OCI-LY1 (cell line): ENCODE results near the gene RASL10B.

Experiments used
- H2AFZ ChIP-seq: fragments of 200-600 bp; sonication (generic), shearing (Covaris generic); 2 replicates; pipeline ENCODE4 v1.6.0; 2014; ENCODE audit warnings: antibody characterized with exemption, mild to moderate bottlenecking, low read length
- H3F3A ChIP-seq: fragments of 200-600 bp; sonication (generic), shearing (Covaris generic); 2 replicates; pipeline ENCODE4 v1.6.0; 2014; ENCODE audit warnings: mild to moderate bottlenecking, antibody characterized with exemption, low read length, moderate library complexity; ENCODE audit not compliant: insufficient read depth
- H3K27ac ChIP-seq: fragments of 200-600 bp; sonication (generic); 2 replicates; pipeline ENCODE4 v1.5.1; 2014; ENCODE audit warnings: low read length, mixed run types, mild to moderate bottlenecking, low read depth; ENCODE audit not compliant: poor library complexity, severe bottlenecking
- H3K27me3 ChIP-seq: fragments of 200-600 bp; sonication (generic); 2 replicates; pipeline ENCODE4 v1.6.0; 2014; ENCODE audit warnings: antibody characterized with exemption, mild to moderate bottlenecking, low read length, moderate library complexity; ENCODE audit not compliant: insufficient read depth
- H3K36me3 ChIP-seq: fragments of 200-600 bp; sonication (generic); 2 replicates; pipeline ENCODE4 v1.6.1; 2014; ENCODE audit warnings: mild to moderate bottlenecking, antibody characterized with exemption, low read length, moderate library complexity, mixed read lengths; ENCODE audit not compliant: insufficient read depth
- H3K4me1 ChIP-seq: fragments of 200-600 bp; sonication (generic); 2 replicates; pipeline ENCODE4 v1.5.1; 2014; ENCODE audit warnings: mild to moderate bottlenecking, low read length, moderate library complexity; ENCODE audit not compliant: insufficient read depth, severe bottlenecking
- H3K4me2 ChIP-seq: fragments of 200-600 bp; sonication (generic), shearing (Covaris generic); 2 replicates; pipeline ENCODE4 v1.6.1; 2014; ENCODE audit warnings: low read length
- H3K4me3 ChIP-seq: fragments of 200-600 bp; sonication (generic); 2 replicates; pipeline ENCODE4 v1.5.1; 2014; ENCODE audit warnings: low read length, low read depth, mild to moderate bottlenecking, mixed read lengths; ENCODE audit not compliant: poor library complexity, severe bottlenecking
- H3K79me2 ChIP-seq: fragments of 200-600 bp; shearing (Covaris generic); 2 replicates; pipeline ENCODE4 v1.6.1; 2016; ENCODE audit warnings: mixed run types, low read length, mixed read lengths; ENCODE audit not compliant: insufficient read depth
- H3K9ac ChIP-seq: fragments of 200-600 bp; sonication (generic), shearing (Covaris generic); 2 replicates; pipeline ENCODE4 v1.6.1; 2014; ENCODE audit warnings: mild to moderate bottlenecking, low read length, mixed read lengths
- H3K9me2 ChIP-seq: fragments of 200-600 bp; sonication (generic), shearing (Covaris generic); 2 replicates; pipeline ENCODE4 v1.6.1; 2014; ENCODE audit warnings: low read depth, mild to moderate bottlenecking, low read length, mixed read lengths
- H3K9me3 ChIP-seq: fragments of 200-600 bp; shearing (Covaris generic); 2 replicates; pipeline ENCODE4 v1.6.1; 2014; ENCODE audit warnings: low read length, mixed read lengths
- H4K20me1 ChIP-seq: fragments of 200-600 bp; sonication (generic), shearing (Covaris generic); 2 replicates; pipeline ENCODE4 v1.6.0; 2016; ENCODE audit warnings: mild to moderate bottlenecking, low read length; ENCODE audit not compliant: insufficient read depth
- EZH2 ChIP-seq: fragments of 200-600 bp; sonication (generic), shearing (Covaris generic); IDR thresholded peaks from 2 replicates; pipeline ENCODE4 v1.8.0; 2017; ENCODE audit warnings: borderline replicate concordance, mixed run types, mild to moderate bottlenecking, antibody characterized with exemption, low read length, moderate library complexity, mixed read lengths
- TF ChIP-seq, protein P1 (sequence below): fragments of 200-600 bp; sonication (generic), shearing (Covaris generic); IDR thresholded peaks from 2 replicates; pipeline ENCODE4 v1.5.1; 2017; ENCODE audit warnings: mild to moderate bottlenecking, antibody characterized with exemption, low read length, moderate library complexity, mixed read lengths

The RASL10B gene

GRCh38 chr17:35717475-35717874 lies 14.0 kb upstream of the RASL10B start:
- Histone ChIP-seq H3K4me3 (no peak overlapping the region), H3K4me1 (peaks cover 6% of the 10 kb centered on the region), H3K4me2 (no peak overlapping the region), H3F3A (no peaks in the 10 kb centered on the region), H3K36me3 (peaks cover 23% of the 10 kb centered on the region; the same call in 1 of the 2 replicates), H3K9me2 (no peaks in the 10 kb centered on the region), H3K79me2 (no peaks in the 10 kb centered on the region), H3K9ac (no peak overlapping the region), H3K9me3 (no peaks in the 10 kb centered on the region), H4K20me1 (no peaks in the 10 kb centered on the region), H3K27ac (no peak overlapping the region), H2AFZ (no peak overlapping the region), H3K27me3 (no peaks in the 10 kb centered on the region)
- TF ChIP-seq, protein P1, sequence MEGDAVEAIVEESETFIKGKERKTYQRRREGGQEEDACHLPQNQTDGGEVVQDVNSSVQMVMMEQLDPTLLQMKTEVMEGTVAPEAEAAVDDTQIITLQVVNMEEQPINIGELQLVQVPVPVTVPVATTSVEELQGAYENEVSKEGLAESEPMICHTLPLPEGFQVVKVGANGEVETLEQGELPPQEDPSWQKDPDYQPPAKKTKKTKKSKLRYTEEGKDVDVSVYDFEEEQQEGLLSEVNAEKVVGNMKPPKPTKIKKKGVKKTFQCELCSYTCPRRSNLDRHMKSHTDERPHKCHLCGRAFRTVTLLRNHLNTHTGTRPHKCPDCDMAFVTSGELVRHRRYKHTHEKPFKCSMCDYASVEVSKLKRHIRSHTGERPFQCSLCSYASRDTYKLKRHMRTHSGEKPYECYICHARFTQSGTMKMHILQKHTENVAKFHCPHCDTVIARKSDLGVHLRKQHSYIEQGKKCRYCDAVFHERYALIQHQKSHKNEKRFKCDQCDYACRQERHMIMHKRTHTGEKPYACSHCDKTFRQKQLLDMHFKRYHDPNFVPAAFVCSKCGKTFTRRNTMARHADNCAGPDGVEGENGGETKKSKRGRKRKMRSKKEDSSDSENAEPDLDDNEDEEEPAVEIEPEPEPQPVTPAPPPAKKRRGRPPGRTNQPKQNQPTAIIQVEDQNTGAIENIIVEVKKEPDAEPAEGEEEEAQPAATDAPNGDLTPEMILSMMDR: no peak
- TF ChIP-seq EZH2: no peak

- H3K27me3 ChIP-seq: no peaks in the 10 kb centered on the region
- H3K9ac ChIP-seq: no peak overlapping the region
- H3K4me3 ChIP-seq: no peak overlapping the region
- no peaks in the 10 kb centered on the region for H3K79me2 ChIP-seq
- no peak overlapping the region for H2AFZ ChIP-seq
- H3K27ac ChIP-seq: no peak overlapping the region
- no peaks in the 10 kb centered on the region for H4K20me1 ChIP-seq
- no peak for TF ChIP-seq EZH2
- TF ChIP-seq, protein P1: no peak
- peaks cover 33% of the 10 kb centered on the region; the same call in 1 of the 2 replicates for H3K36me3 ChIP-seq
- no peak overlapping the region for H3K4me2 ChIP-seq
- peaks cover 19% of the 10 kb centered on the region for H3K4me1 ChIP-seq
- H3K9me2 ChIP-seq: no peaks in the 10 kb centered on the region
- H3F3A ChIP-seq: no peaks in the 10 kb centered on the region
- no peaks in the 10 kb centered on the region for H3K9me3 ChIP-seq
Measured at GRCh38 chr17:35723735-35724134, 7.7 kb upstream of the RASL10B start.

- H3K9ac ChIP-seq: no peak overlapping the region
- H3K36me3 ChIP-seq: peaks cover 26% of the 10 kb centered on the region; the same call in 1 of the 2 replicates
- H3K79me2 ChIP-seq: no peaks in the 10 kb centered on the region
- H3K27me3 ChIP-seq: no peaks in the 10 kb centered on the region
- peaks cover 19% of the 10 kb centered on the region for H3K4me1 ChIP-seq
- H3K4me2 ChIP-seq: no peak overlapping the region
- H3K9me2 ChIP-seq: no peaks in the 10 kb centered on the region
- no peaks in the 10 kb centered on the region for H3K9me3 ChIP-seq
- no peak overlapping the region for H2AFZ ChIP-seq
- no peak overlapping the region for H3K27ac ChIP-seq
- H3F3A ChIP-seq: no peaks in the 10 kb centered on the region
- TF ChIP-seq, protein P1: no peak
- TF ChIP-seq EZH2: no peak
- no peaks in the 10 kb centered on the region for H4K20me1 ChIP-seq
- H3K4me3 ChIP-seq: no peak overlapping the region
Measured at GRCh38 chr17:35725058-35725457, 6.4 kb upstream of the RASL10B start.
